Myocyte (in vitro differentiated cells): ENCODE results near the gene BRINP1. TPM values are rescaled to one million over a fixed set of nuclear protein-coding genes. Genes with fewer than 3 reads are reported as not detected.

ENCODE experiments used
- DNase-seq: peaks from one replicate; pipeline ENCODE4 v3.0.0-alpha.2; 2012; ENCODE audit warnings: low read depth
- total RNA-seq: library from RNA; depleted of rRNA; stranded (reverse); fragments of >200 nt; gene quantifications from 2 replicates; pipeline ENCODE4 v1.2.3, GENCODE V29; 2014

The BRINP1 gene
- total RNA-seq, 1 donor from 2014 or later: 1.4 TPM

DNA sequence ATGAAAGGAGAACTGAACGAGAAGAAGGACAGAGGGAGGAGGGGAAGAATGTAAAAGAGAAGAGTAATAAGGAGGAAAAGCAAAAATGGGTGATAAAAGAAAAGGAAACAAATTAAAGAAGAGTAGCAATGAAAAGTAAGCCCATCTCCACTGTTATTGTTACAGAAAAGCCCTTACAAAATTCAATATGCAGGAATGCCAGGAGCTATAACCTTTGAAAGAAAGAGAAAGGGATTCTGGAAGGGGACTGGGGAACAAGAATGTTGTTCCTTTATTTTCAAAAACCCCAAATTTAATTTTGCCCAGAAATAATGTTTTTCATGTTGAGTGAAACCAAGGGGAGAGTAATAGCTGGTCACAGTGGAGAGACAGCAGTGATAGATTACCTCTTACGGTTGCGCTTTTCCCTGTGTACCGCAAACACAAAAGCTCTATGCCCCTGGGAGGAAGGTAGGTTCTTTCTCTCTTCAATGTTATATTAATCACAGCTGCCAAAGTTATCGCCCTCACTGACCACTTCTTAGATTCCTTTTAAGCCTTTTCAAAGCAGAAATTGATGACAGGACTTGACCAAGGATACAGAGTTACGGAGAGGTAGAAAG is 86.7 kb downstream of the BRINP1 start:
- DNase-seq: no peak

DNA sequence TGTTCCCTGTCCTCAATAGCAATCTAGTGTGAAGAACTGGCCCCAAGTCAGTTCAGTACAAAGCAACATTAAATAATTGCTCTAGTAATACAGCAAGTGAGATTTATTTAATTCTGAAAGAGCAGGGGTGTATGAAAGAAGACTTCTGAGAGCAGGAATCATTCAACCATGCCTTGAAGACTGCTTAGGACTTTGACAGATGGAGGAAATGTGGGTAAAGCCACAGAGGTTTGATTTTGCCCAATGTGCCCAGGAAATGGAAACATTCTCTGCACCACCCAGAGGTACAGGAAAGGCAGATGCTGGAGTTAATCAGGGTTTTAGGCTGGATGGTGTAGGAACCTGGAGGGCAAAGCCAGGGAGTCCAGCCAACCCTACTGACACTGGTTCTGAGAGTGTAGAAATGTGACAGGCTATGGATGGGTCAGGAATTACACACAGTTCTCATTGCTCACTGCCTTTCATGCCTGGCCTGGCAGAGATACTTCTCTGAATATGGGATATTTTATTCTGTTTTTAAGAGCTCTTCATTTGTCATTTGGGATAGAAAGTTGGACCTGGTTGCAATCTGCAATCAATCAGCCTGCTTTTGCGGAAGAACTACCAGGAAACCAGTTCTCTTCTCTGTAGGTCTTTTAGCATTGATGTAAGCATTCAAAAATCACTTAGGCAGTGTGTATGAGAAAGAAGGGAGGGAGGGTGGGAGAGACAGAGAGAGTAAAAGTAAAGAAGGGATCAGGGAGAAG is 88.3 kb downstream of the BRINP1 start:
- no peak for DNase-seq

GRCh38 chr9:119278171-119278570 is 91.1 kb downstream of the BRINP1 start:
- DNase-seq: no peak

- DNase-seq: no peak
Observed at GRCh38 chr9:119273984-119274665, 95.1 kb downstream of the BRINP1 start.

DNA sequence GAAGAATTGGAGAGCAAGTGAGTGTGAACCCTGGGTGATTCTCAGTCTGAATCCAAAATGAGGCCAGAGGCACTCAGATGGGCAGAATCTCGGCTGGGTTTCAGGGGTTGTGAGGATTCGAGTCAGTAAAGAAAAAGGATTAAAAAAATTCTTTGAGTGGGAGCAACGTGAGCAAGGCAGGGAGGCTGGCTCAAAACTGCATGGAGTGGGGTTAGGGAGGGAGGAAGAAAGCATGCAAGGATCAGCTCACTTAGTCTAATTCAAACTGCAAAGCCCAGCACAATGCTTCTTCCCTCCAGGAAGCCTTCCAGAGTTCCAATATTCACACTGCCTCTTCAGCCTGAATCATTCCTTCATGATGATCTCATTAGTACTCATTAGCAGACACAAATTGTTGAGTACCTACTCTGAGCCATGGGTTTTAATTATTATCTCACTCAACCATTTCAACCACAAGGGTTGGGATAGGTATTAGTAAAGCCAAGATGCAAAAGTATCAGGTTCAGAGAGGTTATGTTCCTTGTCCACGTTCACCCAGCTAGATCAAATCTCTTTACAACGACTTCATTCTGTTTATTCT is 95.8 kb downstream of the BRINP1 start:
- DNase-seq: no peak

DNA sequence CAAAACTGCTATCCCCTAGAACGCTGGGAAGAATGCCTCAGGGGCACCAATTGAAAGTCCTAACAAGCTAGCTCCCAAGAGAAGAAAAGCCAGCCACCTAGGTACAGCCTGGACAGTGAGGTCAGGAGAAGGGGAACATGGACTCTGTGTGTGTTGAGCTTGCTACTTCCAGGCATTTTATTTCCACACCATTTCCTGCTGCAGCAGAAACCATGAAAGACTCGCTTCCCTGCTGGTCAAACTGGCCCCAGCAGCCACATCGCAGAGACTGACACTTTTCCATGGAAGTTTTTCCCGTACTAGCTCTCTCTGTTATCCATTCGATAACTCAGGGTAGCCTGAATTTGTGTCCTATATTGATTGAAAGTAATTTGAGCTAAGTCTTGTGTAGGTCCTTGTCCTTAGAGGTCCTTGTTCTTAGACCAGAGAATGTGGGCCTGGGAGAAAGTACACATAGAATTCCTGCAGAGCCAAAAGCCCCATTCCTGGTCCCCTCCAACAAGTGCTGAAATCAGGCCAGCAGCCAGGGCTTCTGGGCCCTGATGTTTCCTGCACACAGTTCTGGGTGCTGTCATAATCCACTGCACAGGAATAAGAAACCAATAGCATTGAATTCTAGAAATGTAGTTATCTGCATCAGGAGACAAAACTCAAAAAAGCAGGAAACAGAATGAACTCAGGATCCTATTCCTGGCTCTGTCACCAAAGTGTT is 96.6 kb downstream of the BRINP1 start:
- no peak for DNase-seq

DNA sequence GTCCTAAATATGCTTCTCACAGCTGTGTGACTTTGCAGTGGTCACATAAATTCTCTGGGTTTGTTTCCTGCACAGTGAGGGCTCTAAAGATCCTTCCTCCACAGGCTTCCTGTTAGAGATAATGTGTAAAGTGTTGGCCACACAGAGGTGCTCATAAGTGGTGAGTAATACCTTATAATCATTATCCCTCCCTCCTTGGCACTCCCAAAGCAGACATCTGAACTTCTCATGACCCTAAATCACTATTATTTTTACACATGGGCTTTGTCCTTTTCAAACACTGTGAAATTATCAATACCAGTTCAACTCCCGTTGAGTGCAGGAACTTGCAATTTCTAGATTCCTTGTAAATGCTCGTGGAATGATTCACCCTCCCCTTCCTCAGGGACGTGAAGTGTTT is 100.2 kb downstream of the BRINP1 start:
- DNase-seq: no peak

DNA sequence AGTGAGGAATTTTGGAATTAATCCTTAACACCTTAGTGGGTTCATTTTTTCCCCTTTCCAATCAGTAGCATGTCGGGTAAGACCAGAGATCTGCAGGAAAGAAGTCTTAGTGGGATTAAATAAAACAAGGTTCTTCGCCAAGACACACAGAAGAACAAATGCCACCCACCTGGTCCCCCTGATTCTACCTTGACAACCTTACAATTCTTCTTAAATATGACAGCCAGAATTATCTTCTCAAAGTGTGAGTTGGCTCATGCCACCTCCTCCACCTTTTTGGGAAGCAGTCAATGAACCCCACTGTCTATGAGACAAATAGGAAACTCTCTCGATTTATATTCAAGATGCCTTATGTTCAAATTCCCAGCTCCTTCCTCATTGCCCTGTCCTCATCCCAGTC is 105.1 kb downstream of the BRINP1 start:
- no peak for DNase-seq

DNA sequence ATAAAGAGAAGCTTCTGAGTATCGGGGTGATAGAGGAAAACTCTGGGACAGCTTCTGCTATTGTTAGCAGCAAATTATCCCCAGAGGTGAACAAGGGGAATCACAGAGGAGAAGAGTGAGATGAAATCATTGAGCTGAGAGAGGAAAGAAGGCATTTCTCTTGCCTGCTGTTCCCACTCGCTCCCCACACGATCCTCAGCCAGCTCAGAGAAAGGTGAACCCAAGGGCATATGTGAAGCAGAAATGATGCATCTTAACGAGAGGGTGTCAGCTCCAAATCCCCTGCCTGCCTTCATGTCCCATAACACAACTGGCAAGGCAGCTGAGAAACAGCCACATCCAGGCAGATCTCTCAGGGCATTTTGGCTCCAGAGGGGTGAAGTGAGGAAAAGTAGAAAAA is 111.6 kb downstream of the BRINP1 start:
- no peak for DNase-seq

GRCh38 chr9:119255116-119255515 is 114.1 kb downstream of the BRINP1 start:
- no peak for DNase-seq

DNA sequence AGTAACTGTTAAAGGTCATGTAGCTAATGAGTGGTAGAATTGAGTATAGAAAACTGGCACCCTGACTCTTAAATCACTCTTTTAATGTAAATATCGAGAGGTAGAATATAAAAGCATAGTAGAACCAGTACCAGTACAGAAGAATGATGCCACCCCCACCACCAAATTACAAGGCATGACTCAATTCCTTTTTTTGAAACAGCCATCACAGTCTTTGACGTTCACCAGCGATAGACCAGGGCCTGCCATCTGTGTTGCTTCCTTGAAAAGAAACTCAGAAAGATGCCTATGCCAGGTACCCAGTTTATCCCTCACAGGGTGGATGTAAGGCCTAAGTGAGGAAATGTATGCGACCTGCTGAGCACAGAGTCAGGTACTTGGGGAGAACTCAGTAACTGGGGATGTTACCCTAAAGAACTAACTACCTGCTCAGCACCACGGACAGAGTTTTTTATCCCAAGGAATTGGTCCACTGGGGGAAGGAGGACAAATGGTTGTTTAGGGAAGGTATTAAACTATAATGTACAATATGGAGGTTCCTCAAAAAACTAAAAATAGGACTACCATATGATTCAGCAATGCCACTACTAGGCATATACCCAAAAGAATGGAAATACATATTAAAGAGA is 116.5 kb downstream of the BRINP1 start:
- peak; percentile 3 for DNase-seq

GRCh38 chr9:119251936-119252335 is 117.3 kb downstream of the BRINP1 start:
- no peak for DNase-seq

- DNase-seq: no peak
Observed at GRCh38 chr9:119250730-119251129, 118.5 kb downstream of the BRINP1 start.

GRCh38 chr9:119240546-119240945 is 128.7 kb downstream of the BRINP1 start:
- no peak for DNase-seq

DNA sequence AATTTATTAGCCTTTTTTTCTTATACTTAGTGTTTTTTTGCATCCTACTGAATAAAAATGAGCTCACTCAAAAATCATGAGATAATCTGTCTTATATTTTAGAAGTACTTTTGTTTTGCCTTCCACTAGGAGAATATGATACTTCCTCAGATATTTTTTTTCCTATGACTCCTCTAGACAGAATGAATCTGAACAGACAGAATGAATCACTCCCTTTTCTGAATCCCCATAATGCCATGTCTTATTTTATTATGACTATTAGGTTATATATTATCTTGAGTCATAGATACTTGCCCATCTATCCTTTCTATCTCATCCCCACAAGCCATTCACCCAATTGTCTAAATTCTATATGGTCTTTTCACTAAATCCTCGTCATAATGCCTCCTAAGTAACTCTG is 134.6 kb downstream of the BRINP1 start:
- DNase-seq: no peak

DNA sequence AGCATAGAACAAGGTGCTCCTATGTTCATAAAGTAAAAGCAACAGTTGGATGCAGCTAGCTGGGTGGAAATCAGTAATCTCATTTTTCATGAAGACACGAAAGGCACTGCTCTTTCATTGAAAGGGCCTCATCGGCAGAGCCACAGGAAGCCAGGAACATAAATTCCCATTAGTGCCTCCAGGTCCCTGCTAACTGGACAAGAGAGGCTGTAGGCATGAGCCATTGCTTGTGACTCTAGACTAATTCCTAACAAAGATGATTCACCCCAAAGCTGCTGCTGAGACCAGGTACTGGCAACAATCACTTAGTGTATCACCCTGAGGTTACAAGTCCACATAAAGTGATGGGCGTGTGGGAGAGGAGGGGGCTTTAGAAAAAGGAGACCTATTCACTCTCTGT is 141.8 kb downstream of the BRINP1 start:
- DNase-seq: no peak

DNA sequence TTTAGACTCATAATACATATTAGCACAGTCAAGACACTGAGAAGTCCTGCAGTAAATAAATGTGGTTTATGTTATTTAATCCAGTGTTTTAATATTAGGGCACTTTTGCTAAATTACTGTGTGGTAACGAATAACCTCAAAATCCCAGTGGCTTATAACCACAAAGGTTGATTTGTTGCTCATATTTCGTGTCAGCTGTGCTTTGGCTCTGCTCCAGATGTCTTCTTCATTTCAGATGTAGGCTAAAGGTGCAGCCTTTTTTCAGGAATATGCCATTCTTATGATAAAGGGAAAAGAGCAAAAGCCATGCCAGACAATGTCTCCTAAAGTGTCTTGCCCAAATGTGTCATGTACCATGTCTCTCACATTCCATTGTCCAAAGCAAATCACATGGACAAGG is 144.8 kb downstream of the BRINP1 start:
- DNase-seq: peak; percentile 46

GRCh38 chr9:119221276-119221675 is 148.0 kb downstream of the BRINP1 start:
- no peak for DNase-seq

DNA sequence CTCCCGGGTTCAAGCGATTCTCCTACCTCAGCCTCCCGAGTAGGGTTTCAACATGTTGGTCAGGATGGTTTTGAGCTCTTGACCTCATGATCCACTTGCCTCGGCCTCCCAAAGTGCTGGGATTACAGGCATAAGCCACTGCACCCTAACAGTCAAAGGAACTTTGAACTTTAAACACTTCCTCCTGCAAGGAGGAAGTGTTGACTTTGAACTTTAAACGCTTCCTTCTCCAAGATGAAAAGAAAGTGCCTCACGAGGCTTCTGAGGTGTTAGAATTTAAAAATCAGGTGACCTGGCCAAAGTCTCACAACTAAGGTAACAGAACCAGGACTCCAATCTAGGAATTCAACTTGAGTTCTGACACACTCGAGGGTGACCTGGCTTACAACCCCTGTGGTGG is 150.9 kb downstream of the BRINP1 start:
- DNase-seq: no peak

DNA sequence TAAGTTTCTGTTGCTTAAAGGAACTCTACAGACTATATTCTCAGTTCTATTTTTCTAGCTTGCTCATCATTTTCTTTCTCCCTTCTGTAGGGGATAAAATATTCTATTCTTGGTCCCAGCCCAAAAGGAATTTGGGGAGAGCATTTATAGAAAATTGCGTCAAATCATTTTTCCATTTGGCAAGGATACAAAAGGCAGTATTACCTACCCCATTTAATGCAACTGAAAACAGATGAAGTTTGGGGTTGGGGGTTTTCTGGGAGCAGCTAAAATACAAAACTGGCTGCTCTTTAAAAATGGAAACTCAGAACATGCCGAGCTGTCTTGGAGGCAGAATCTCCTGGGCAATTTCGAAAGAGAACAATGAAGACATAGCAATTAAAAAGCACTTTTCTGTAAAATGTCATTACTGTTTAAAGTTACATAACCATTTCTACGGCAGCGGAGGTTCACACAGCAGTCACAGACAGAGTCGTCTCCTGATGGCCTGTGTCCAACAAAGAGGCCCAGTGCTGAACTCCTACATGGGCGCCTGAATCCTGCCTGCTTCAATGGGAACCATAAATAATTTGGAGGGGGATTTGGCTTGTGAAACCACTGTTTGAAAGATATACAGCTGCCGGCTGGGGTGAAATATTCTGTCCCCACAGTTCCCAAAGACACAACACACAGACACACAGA is 152.4 kb downstream of the BRINP1 start:
- DNase-seq: no peak

DNA sequence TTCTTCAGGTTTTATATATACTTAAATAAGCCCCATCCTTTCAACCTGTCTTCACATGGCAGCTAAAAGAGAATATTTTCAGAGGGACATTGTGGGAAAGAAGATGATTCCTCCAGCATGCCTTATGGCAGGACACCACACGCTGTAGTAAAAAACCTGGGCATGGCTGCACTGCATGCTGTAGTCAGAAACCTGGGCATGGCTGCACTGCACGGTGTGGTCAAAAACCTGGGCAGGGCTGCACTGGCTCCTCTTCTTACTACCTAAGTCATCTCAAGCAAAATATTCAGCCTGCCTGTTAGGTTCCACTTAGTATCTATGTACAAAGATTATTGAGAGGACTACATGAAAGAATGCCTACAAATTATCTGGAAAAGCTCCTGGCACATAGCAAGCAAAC is 153.6 kb downstream of the BRINP1 start:
- DNase-seq: no peak
